Ectodermal cell (in vitro differentiated cells): ENCODE results near the gene UBASH3A.

ENCODE experiments used
- H3K27ac ChIP-seq: 2 replicates; pipeline ENCODE4 v1.7.0; 2013; ENCODE audit warnings: mild to moderate bottlenecking, low read depth, low read length; ENCODE audit not compliant: insufficient read depth, poor library complexity, severe bottlenecking
- H3K27me3 ChIP-seq: 2 replicates; pipeline ENCODE4 v1.7.0; 2013; ENCODE audit warnings: mild to moderate bottlenecking, low read length; ENCODE audit not compliant: insufficient read depth, control insufficient read depth, poor library complexity, severe bottlenecking
- H3K36me3 ChIP-seq: one replicate; pipeline ENCODE4 v1.7.0; 2013; ENCODE audit warnings: low read length; ENCODE audit not compliant: control insufficient read depth, insufficient read depth
- H3K4me1 ChIP-seq: one replicate; pipeline ENCODE4 v1.7.0; 2013; ENCODE audit warnings: low read length; ENCODE audit not compliant: control insufficient read depth, insufficient read depth
- H3K4me3 ChIP-seq: 2 replicates; pipeline ENCODE4 v1.7.0; 2013; ENCODE audit warnings: low read depth, low read length, control low read depth; ENCODE audit not compliant: insufficient read depth
- H3K9me3 ChIP-seq: 2 replicates; pipeline ENCODE4 v1.7.0; 2013; ENCODE audit warnings: mild to moderate bottlenecking, low read length, moderate library complexity; ENCODE audit not compliant: control insufficient read depth
- WGBS, 2 experiments: methylation state at CpG; one replicate each; pipeline ENCODE4 v1.1.7; 2013; ENCODE audit warnings: missing lambda C conversion rate in 2 of 2; 5-methylcytosine and 5-hydroxymethylcytosine counted together

The UBASH3A gene

GRCh38 chr21:42389449-42389835, 14.3 kb upstream of the UBASH3A start:
- WGBS, 2 experiments: 41 to 47% methylated on average over 6 of the region's 6 CpGs
- no peak overlapping the region for H3K27ac ChIP-seq
- H3K9me3 ChIP-seq: no peaks in the 10 kb centered on the region
- no peaks in the 10 kb centered on the region for H3K36me3 ChIP-seq
- H3K27me3 ChIP-seq: peaks cover 7% of the 10 kb centered on the region
- peaks cover 3% of the 10 kb centered on the region for H3K4me1 ChIP-seq
- H3K4me3 ChIP-seq: no peak overlapping the region

DNA sequence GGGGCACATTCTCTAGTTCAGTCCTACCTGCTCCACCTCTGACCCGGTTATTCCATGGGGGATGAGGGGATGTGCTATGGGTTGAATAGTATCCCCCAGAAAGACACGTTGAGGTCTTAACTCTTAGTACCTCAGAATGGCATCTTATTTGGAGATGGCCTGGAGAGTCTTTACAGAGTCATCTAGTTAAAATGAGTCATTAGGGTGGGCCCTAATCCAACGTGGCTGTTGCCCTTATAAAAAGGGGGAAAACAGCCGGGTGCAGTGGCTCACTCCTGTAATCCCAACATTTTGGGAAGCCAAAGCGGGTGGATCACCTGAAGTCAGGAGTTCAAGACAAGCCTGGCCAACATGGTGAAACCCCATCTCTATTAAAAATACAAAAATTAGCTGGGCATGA, 13.5 kb upstream of the UBASH3A start:
- H3K27ac ChIP-seq: no peak overlapping the region
- H3K27me3 ChIP-seq: peaks cover 7% of the 10 kb centered on the region
- H3K4me3 ChIP-seq: no peak overlapping the region
- no peaks in the 10 kb centered on the region for H3K9me3 ChIP-seq
- H3K4me1 ChIP-seq: peaks cover 3% of the 10 kb centered on the region
- 85 to 90% methylated on average over 5 of the region's 5 CpGs for WGBS, 2 experiments
- H3K36me3 ChIP-seq: no peaks in the 10 kb centered on the region

GRCh38 chr21:42390696-42391095, 13.0 kb upstream of the UBASH3A start:
- H3K27ac ChIP-seq: no peak overlapping the region
- WGBS, 2 experiments: 92% methylated on average over 2 of the region's 2 CpGs
- H3K27me3 ChIP-seq: peaks cover 7% of the 10 kb centered on the region
- H3K4me1 ChIP-seq: peaks cover 3% of the 10 kb centered on the region
- no peak overlapping the region for H3K4me3 ChIP-seq
- H3K9me3 ChIP-seq: no peaks in the 10 kb centered on the region
- no peaks in the 10 kb centered on the region for H3K36me3 ChIP-seq

GRCh38 chr21:42391297-42391696, 12.4 kb upstream of the UBASH3A start:
- H3K4me3 ChIP-seq: no peak overlapping the region
- H3K36me3 ChIP-seq: no peaks in the 10 kb centered on the region
- H3K27ac ChIP-seq: no peak overlapping the region
- peaks cover 3% of the 10 kb centered on the region for H3K4me1 ChIP-seq
- H3K27me3 ChIP-seq: peaks cover 7% of the 10 kb centered on the region
- H3K9me3 ChIP-seq: no peaks in the 10 kb centered on the region
- WGBS, 2 experiments: 92 to 96% methylated on average over 5 of the region's 5 CpGs

- Histone ChIP-seq H3K27me3 (peaks cover 7% of the 10 kb centered on the region), H3K4me1 (peaks cover 3% of the 10 kb centered on the region), H3K9me3 (no peaks in the 10 kb centered on the region), H3K36me3 (no peaks in the 10 kb centered on the region), H3K4me3 (no peak overlapping the region), H3K27ac (no peak overlapping the region)
- 91 to 96% methylated on average over 17 of the region's 17 CpGs for WGBS, 2 experiments
Observed at GRCh38 chr21:42392731-42393442, 10.8 kb upstream of the UBASH3A start.

DNA sequence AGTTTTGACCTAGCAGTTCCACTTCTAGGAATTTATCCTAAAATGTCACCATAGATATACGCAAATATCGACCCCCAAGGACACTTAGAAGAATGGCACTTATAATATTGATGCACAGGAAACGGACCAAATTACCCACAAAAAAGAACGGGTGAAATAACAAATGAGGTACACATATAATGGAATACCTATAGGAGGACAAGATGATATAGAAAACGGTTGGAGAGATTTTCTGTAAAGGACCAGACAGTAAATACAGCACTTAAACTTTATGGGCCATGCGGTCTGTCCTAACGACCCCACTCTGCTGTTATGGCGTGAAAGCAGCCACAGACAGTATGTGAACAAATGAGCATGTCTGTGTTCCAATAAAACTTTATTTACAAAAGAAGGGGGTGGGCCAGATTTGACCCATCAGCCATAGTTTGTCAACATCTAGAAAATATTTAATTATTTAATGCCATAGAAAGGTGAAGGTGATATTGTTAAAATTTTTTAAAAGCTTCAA, 10.2 kb upstream of the UBASH3A start:
- H3K9me3 ChIP-seq: no peaks in the 10 kb centered on the region
- peaks cover 3% of the 10 kb centered on the region for H3K4me1 ChIP-seq
- no peak overlapping the region for H3K4me3 ChIP-seq
- no peak overlapping the region for H3K27ac ChIP-seq
- WGBS, 2 experiments: 96 to 97% methylated on average over 7 to 8 of the region's 8 CpGs
- peaks cover 7% of the 10 kb centered on the region for H3K27me3 ChIP-seq
- H3K36me3 ChIP-seq: no peaks in the 10 kb centered on the region

DNA sequence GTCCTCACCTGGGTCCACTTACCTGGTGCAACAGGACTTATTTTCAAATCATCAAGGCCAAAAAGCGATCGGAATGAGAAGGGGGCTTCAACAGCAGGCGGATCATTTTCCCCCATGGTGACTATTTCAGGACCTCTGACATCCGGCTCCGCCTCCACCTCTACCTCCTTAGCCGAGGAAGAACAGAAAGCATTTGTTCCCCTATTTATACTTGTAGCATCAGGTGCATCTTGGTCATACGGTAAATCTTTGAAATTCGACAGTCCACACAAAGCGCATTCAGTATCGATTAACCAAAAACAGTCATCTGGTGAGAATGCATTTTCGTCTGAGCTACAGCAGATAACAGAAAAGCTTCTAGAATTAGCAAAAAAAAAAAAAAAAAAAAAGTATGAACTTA, 8.4 kb upstream of the UBASH3A start:
- H3K27me3 ChIP-seq: peaks cover 7% of the 10 kb centered on the region
- H3K36me3 ChIP-seq: no peaks in the 10 kb centered on the region
- 91 to 93% methylated on average over 11 of the region's 11 CpGs for WGBS, 2 experiments
- H3K4me1 ChIP-seq: no peaks in the 10 kb centered on the region
- H3K9me3 ChIP-seq: no peaks in the 10 kb centered on the region
- H3K27ac ChIP-seq: no peak overlapping the region
- no peak overlapping the region for H3K4me3 ChIP-seq

GRCh38 chr21:42395905-42396651, 7.6 kb upstream of the UBASH3A start, which contains the start of gene TMPRSS3:
TMPRSS3 (minus strand) TSS chr21:42396052; CDS start chr21:42395417, 635 bp downstream.
- Histone ChIP-seq H3K27ac (no peak within 1 kb of the TSS), H3K27me3 (peaks cover 4% of the 10 kb centered on the region), H3K4me1 (no peaks in the 10 kb centered on the region), H3K4me3 (no peak within 1 kb of the TSS), H3K9me3 (no peaks in the 10 kb centered on the region), H3K36me3 (no peaks in the 10 kb centered on the region)
- 90 to 93% methylated on average over 17 of the region's 17 CpGs for whole genome bisulfite sequencing, 2 experiments

DNA sequence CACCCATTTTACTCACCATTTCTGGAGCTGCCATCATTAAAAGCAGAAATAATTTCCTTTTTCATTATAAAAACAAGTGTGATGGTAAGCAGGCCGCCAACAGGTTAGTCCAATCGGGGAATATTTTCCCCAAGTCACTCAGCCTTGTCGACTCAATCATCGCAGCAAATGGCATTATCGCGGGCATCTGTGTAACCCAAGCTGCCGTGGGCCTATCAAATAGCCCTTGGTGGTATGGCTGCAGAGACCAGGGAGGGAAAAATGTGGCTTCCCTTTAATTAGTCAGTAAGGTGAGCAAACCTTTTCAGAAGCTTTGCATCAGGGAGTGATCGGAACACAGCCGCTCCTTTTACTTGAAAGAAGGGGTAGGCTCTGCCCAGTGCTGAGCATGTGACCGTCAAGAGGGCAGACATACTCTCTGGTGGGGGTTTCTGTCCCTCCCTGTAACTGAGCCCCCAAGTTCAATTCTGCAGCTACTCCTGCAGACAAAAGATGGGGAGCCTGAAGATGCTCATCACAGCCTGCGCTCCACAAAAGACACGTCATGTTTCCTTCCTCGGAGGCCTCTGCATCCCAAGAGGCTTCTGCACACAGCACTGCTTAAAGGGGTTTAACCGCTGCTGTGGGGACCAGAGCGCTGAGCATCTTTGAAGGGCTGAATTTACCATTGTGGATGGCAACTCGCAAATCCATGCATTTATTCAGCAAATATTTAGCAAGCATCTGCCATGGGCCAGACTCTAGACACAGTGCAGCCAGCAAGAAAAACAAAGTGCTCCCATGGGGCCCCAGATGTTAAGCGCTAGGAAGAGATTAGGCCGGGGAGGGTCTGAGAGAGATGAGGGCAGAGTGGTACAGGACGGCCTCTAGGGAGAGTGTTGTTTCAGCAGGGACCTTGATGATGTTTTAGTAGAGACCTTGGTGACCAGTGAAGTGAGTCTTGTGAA, 6.6 kb upstream of the UBASH3A start:
- Histone ChIP-seq H3K9me3 (no peaks in the 10 kb centered on the region), H3K4me3 (no peak overlapping the region), H3K4me1 (no peaks in the 10 kb centered on the region), H3K36me3 (no peaks in the 10 kb centered on the region), H3K27me3 (no peaks in the 10 kb centered on the region), H3K27ac (no peak overlapping the region)
- 90 to 92% methylated on average over 19 of the region's 19 CpGs for WGBS, 2 experiments
